Stimulated activated CD4-positive, alpha-beta T cell treated with anti-CD3 and anti-CD28 coated beads, Interleukin-1b, Interleukin-23, amount 100 ng/mL, for 48 hours (primary cell): ENCODE data around the gene KIAA1614.
A peak's percentile ranks its signal among the peaks of the same experiment; 100 is the strongest.
"Not testable (repeated sequence)": the region's sequence is repeated elsewhere in the genome, so short reads cannot be mapped to it uniquely, and the experiment has no call there.

ENCODE experiments used
- DNase-seq: peaks from one replicate; pipeline ENCODE4 v3.0.0-alpha.2; 2020

KIAA1614 gene

GRCh38 chr1:180966744-180967536 lies 54.2 kb downstream of the KIAA1614 start:
- DNase-seq = no peak

GRCh38 chr1:180967558-180967957 lies 54.9 kb downstream of the KIAA1614 start:
- DNase-seq = no peak

- not testable (repeated sequence) for DNase-seq
Observed at GRCh38 chr1:180968834-180969233, 56.1 kb downstream of the KIAA1614 start.

GRCh38 chr1:180969434-180969833 lies 56.7 kb downstream of the KIAA1614 start:
- no peak for DNase-seq

- DNase-seq = no peak
Observed at GRCh38 chr1:180970333-180971079, 57.8 kb downstream of the KIAA1614 start.

GRCh38 chr1:180971273-180971997 lies 58.7 kb downstream of the KIAA1614 start:
- no peak for DNase-seq

GRCh38 chr1:180973369-180973768 lies 60.7 kb downstream of the KIAA1614 start:
- DNase-seq = no peak

- no peak for DNase-seq
Observed at GRCh38 chr1:180974236-180974635, 61.5 kb downstream of the KIAA1614 start.

GRCh38 chr1:180975551-180975950 lies 62.9 kb downstream of the KIAA1614 start:
- no peak for DNase-seq

- DNase-seq = no peak
Observed at GRCh38 chr1:180976191-180976590, 63.5 kb downstream of the KIAA1614 start.

- no peak for DNase-seq
Observed at GRCh38 chr1:180976732-180977357, 64.1 kb downstream of the KIAA1614 start.

- DNase-seq = peak; percentile 47
Observed at GRCh38 chr1:180981596-180982387, 69.1 kb downstream of the KIAA1614 start.

GRCh38 chr1:180982422-180982821 lies 69.7 kb downstream of the KIAA1614 start:
- no peak for DNase-seq

- DNase-seq = no peak
Observed at GRCh38 chr1:180988253-180988752, 75.6 kb downstream of the KIAA1614 start.

GRCh38 chr1:180994262-180994661 lies 81.6 kb downstream of the KIAA1614 start:
- DNase-seq = peak; percentile 64

GRCh38 chr1:180997843-180998504 lies 85.3 kb downstream of the KIAA1614 start:
- no peak for DNase-seq
